OCI-LY7 (cell line): ENCODE results near the gene PPP2R5C. TPM values are rescaled to one million over a fixed set of nuclear protein-coding genes. Genes with fewer than 3 reads are reported as not detected.
"Not testable (repeated sequence)": the region's sequence is repeated elsewhere in the genome, so short reads cannot be mapped to it uniquely, and the experiment has no call there.

Experiments used
- BruUV-seq: library from RNA; stranded (reverse); fragments of 400-500 nt; replicated peaks from 2 replicates; lab custom pipeline; 2021; lab: Mats Ljungman, UMichigan
- CTCF ChIA-PET: fragments of 300-600 bp; sonication (Branson Sonifier 250); formaldehyde crosslinking; loops from one replicate; lab custom pipeline; 2022; ENCODE audit warnings: antibody characterized with exemption; ENCODE audit not compliant: unreplicated experiment; lab: Charles Lee
- POLR2A ChIA-PET: fragments of 300-600 bp; sonication (Branson Sonifier 250); formaldehyde crosslinking; loops from one replicate; lab custom pipeline; 2022; ENCODE audit warnings: antibody characterized with exemption; lab: Charles Lee
- DNase-seq: peaks from one replicate; pipeline ENCODE4 v3.0.0-alpha.2; 2015; ENCODE audit warnings: low spot score
- H2AFZ ChIP-seq: fragments of 200-600 bp; sonication (generic), shearing (Covaris generic); 2 replicates; pipeline ENCODE4 v1.6.1; 2014; ENCODE audit warnings: mild to moderate bottlenecking, antibody characterized with exemption, low read length, moderate library complexity
- H3K27ac ChIP-seq: fragments of 200-600 bp; sonication (generic); 2 replicates; pipeline ENCODE4 v1.5.1; 2014; ENCODE audit warnings: mixed run types, low read depth, mild to moderate bottlenecking, moderate library complexity, low read length, inconsistent platforms; ENCODE audit not compliant: poor library complexity, severe bottlenecking
- H3K36me3 ChIP-seq: fragments of 200-600 bp; sonication (generic); 2 replicates; pipeline ENCODE4 v1.6.1; 2014; ENCODE audit warnings: mild to moderate bottlenecking, antibody characterized with exemption, low read length, moderate library complexity, mixed read lengths; ENCODE audit not compliant: insufficient read depth
- H3K4me1 ChIP-seq: fragments of 200-600 bp; sonication (generic); 2 replicates; pipeline ENCODE4 v1.5.1; 2014; ENCODE audit warnings: mild to moderate bottlenecking, low read length; ENCODE audit not compliant: insufficient read depth, poor library complexity, severe bottlenecking
- H3K4me2 ChIP-seq: fragments of 200-600 bp; sonication (generic); 2 replicates; pipeline ENCODE4 v1.6.1; 2014; ENCODE audit warnings: mild to moderate bottlenecking, low read length
- H3K4me3 ChIP-seq: fragments of 200-600 bp; sonication (generic); 2 replicates; pipeline ENCODE4 v1.5.1; 2014; ENCODE audit warnings: mild to moderate bottlenecking, low read depth, low read length; ENCODE audit not compliant: poor library complexity, severe bottlenecking
- H3K79me2 ChIP-seq: fragments of 200-600 bp; sonication (generic); 2 replicates; pipeline ENCODE4 v1.6.1; 2016; ENCODE audit warnings: low read depth, mild to moderate bottlenecking, low read length, moderate library complexity, mixed read lengths; ENCODE audit not compliant: insufficient read depth
- H3K9me2 ChIP-seq: fragments of 200-600 bp; sonication (generic); 2 replicates; pipeline ENCODE4 v1.6.1; 2016; ENCODE audit warnings: mild to moderate bottlenecking, low read length, mixed read lengths; ENCODE audit not compliant: insufficient read depth
- H3K9me3 ChIP-seq: fragments of 200-600 bp; sonication (generic); 2 replicates; pipeline ENCODE4 v1.6.1; 2014; ENCODE audit warnings: mild to moderate bottlenecking, mixed run types, low read length, mixed read lengths
- H4K20me1 ChIP-seq: fragments of 200-600 bp; sonication (generic); 2 replicates; pipeline ENCODE4 v1.6.1; 2014; ENCODE audit warnings: mild to moderate bottlenecking, antibody characterized with exemption, low read length, moderate library complexity, mixed read lengths; ENCODE audit not compliant: insufficient read depth
- EZH2phosphoT487 ChIP-seq: fragments of 200-600 bp; sonication (generic); IDR thresholded peaks from 2 replicates; pipeline ENCODE4 v1.6.1; 2018; ENCODE audit warnings: low read depth, borderline replicate concordance, mild to moderate bottlenecking, mixed run types, antibody characterized with exemption, low read length, moderate library complexity, mixed read lengths
- intact Hi-C: fragments of 100-400 bp; cut with micrococcal nuclease; formaldehyde crosslinking; loops from one replicate; pipeline ENCODE4 v1.10.0; 2022; ENCODE audit not compliant: unreplicated experiment
- total RNA-seq, 2 experiments: library from RNA; depleted of rRNA in 1 of 2; stranded (reverse); fragments of >200 nt in 1 of 2; shearing (Covaris generic) in 1 of 2; gene quantifications; 2 replicates each; pipeline ENCODE4 v1.2.3, GENCODE V29; 2014 to 2022
- TF ChIP-seq, protein P1 (sequence below): fragments of 200-600 bp; sonication (generic); conservative IDR thresholded peaks from 2 replicates; pipeline ENCODE4 v1.5.1; 2014; ENCODE audit warnings: mild to moderate bottlenecking, antibody characterized with exemption, low read length, moderate library complexity, mixed read lengths

Gene PPP2R5C
- total RNA-seq, 2 experiments from 2014 or later: 161 to 236 TPM

DNA sequence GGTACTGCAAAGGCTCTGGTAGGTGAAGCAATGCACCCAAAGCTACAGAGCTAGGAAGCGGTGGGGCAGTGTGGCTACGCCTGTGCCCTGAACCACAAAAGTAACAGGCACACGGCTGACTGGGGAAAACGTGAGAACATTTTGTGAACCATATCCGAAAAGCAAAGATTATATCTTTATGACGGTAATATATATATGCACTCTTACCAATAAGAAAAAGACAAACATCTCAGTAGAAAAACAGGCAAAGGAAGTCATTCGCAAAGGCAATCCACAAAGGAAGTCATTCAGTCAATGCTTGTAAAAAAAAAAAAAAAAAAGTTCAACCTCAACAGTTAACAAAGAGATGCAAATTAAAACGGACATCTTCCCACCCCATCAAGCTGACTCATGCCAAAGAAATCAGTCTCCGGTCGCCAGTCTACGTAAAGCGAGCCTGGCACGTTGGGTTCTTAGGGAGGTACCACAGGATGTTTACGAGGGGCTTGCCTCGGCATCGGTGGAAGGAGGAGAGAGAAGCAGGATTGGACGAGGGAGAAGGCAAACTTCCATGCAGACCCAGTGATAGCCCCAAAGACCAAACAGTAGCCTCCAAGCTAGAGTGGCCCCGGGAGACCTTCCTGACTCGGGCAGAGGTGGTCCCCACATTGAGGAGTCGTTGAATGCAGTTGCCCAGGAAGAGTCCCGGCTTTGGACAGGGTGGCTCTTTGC lies 39.4 kb upstream of the PPP2R5C start:
- BruUV-seq: no TSS peak
- Histone ChIP-seq H3K4me3 (no peak overlapping the region), H3K36me3 (no peaks in the 10 kb centered on the region), H2AFZ (peak overlapping the region; percentile 63), H3K79me2 (no peaks in the 10 kb centered on the region), H3K4me1 (peaks cover 8% of the 10 kb centered on the region), H3K27ac (no peak overlapping the region), H3K4me2 (no peak overlapping the region; the same call in 1 of the 2 replicates), H3K9me3 (no peaks in the 10 kb centered on the region), H4K20me1 (no peaks in the 10 kb centered on the region), H3K9me2 (no peaks in the 10 kb centered on the region)
- DNase-seq: no peak
- TF ChIP-seq, protein P1, sequence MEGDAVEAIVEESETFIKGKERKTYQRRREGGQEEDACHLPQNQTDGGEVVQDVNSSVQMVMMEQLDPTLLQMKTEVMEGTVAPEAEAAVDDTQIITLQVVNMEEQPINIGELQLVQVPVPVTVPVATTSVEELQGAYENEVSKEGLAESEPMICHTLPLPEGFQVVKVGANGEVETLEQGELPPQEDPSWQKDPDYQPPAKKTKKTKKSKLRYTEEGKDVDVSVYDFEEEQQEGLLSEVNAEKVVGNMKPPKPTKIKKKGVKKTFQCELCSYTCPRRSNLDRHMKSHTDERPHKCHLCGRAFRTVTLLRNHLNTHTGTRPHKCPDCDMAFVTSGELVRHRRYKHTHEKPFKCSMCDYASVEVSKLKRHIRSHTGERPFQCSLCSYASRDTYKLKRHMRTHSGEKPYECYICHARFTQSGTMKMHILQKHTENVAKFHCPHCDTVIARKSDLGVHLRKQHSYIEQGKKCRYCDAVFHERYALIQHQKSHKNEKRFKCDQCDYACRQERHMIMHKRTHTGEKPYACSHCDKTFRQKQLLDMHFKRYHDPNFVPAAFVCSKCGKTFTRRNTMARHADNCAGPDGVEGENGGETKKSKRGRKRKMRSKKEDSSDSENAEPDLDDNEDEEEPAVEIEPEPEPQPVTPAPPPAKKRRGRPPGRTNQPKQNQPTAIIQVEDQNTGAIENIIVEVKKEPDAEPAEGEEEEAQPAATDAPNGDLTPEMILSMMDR: no peak
- no peak for TF ChIP-seq EZH2phosphoT487
- ChIA-PET POLR2A (interaction anchor here (0.6 to 0.8 kb wide), 3 partner anchors 8 to 42 kb away, joined by 3 to 5 read pairs (median 5); no protein-coding TSS in a partner anchor), CTCF (no interaction called here)
- intact Hi-C loops: no loop called here

DNA sequence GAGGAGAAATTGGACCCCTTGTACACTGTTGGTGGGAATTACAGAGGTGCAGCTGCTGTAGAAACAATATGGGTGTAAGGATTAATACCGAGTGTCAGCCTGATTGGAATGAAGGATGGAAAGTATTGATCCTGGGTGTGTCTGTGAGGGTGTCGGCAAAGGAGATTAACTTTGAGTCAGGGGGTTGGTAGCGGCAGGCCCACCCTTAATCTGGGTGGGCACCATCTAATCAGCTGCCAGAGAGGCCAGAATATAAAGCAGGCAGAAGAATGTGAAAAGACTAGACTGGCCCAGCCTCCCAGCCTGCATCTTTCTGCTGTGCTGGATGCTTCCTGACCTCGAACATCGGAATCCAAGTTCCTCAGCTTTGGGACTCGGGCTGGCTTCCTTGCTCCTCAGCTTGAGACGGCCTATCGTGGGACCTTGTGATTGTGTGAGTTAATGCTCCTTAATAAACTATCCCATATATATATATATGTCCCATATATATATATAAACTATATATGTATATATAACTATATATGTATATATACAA lies 38.4 kb upstream of the PPP2R5C start:
- Histone ChIP-seq H3K79me2 (no peaks in the 10 kb centered on the region), H3K4me2 (no peak overlapping the region), H2AFZ (no peak overlapping the region), H3K9me3 (no peaks in the 10 kb centered on the region), H3K36me3 (no peaks in the 10 kb centered on the region), H3K27ac (no peak overlapping the region), H4K20me1 (no peaks in the 10 kb centered on the region), H3K9me2 (no peaks in the 10 kb centered on the region), H3K4me1 (peaks cover 8% of the 10 kb centered on the region), H3K4me3 (no peak overlapping the region)
- TF ChIP-seq, protein P1: no peak
- TF ChIP-seq EZH2phosphoT487: no peak
- POLR2A ChIA-PET: no interaction called here
- CTCF ChIA-PET: no interaction called here
- DNase-seq: no peak
- intact Hi-C loops: no loop called here
- no TSS peak for BruUV-seq

GRCh38 chr14:101725652-101726051 lies 35.9 kb upstream of the PPP2R5C start:
- H3K4me1 ChIP-seq, H3K9me3 ChIP-seq, H3K4me2 ChIP-seq, CTCF ChIA-PET, H3K79me2 ChIP-seq, H2AFZ ChIP-seq, intact Hi-C loops, H4K20me1 ChIP-seq, BruUV-seq, H3K4me3 ChIP-seq, H3K36me3 ChIP-seq, DNase-seq, H3K27ac ChIP-seq, H3K9me2 ChIP-seq: not testable (repeated sequence)
- POLR2A ChIA-PET: interaction anchor here (0.7 kb wide), 1 partner anchor 63 kb away, joined by 3 read pairs; no protein-coding TSS in a partner anchor
